HFFc6 (cell line): Measurements from ENCODE around the gene ELSPBP1. TPM values are rescaled to one million over a fixed set of nuclear protein-coding genes. Genes with fewer than 3 reads are reported as not detected.

ENCODE experiments used
- DNase-seq: peaks from one replicate; pipeline ENCODE4 v3.0.0-alpha.2; 2018
- H3K27ac Mint-ChIP-seq: 2 replicates; pipeline ENCODE4 v1.8.0; 2020; ENCODE audit warnings: mild to moderate bottlenecking, mixed read lengths
- H3K27me3 Mint-ChIP-seq: 2 replicates; pipeline ENCODE4 v1.8.0; 2021; ENCODE audit warnings: mild to moderate bottlenecking, moderate library complexity, mixed read lengths; ENCODE audit not compliant: insufficient read depth
- H3K36me3 Mint-ChIP-seq: 2 replicates; pipeline ENCODE4 v1.8.0; 2021; ENCODE audit warnings: low read depth, mixed read lengths
- H3K4me1 Mint-ChIP-seq: 2 replicates; pipeline ENCODE4 v1.8.0; 2020; ENCODE audit warnings: low read depth, mixed read lengths
- H3K4me3 Mint-ChIP-seq: 2 replicates; pipeline ENCODE4 v1.8.0; 2020; ENCODE audit warnings: mild to moderate bottlenecking, moderate library complexity, mixed read lengths
- H3K9me3 Mint-ChIP-seq: 2 replicates; pipeline ENCODE4 v1.8.0; 2020; ENCODE audit warnings: mild to moderate bottlenecking, mixed read lengths
- total RNA-seq, 6 experiments: library from RNA; stranded (reverse); fragmentation: NEBNext Ultra II Directional; extraction: Animal tissue kit (Norgen Biotek cat#: 25700); gene quantifications; 2 replicates in 1 of 6; 3 replicates in 5 of 6; pipeline ENCODE4 v1.2.3, GENCODE V29; 2021
- TF ChIP-seq, protein P1 (sequence below): fragments of 200-600 bp; sonication (generic); IDR thresholded peaks from 2 replicates; pipeline ENCODE4 v1.5.0; 2021; ENCODE audit warnings: antibody characterized with exemption, mild to moderate bottlenecking

ELSPBP1 gene
- total RNA-seq, 6 experiments from 2014 or later, result not detected

GRCh38 chr19:47992070-47992469 is 2.4 kb upstream of the ELSPBP1 start, which contains the start of gene BSPH1:
Gene BSPH1, minus strand, starts transcription at chr19:47992170. Its CDS starts 89 bp downstream, at chr19:47992081.
- peaks cover 15% of the 10 kb centered on the region for H3K27me3 Mint-ChIP-seq
- H3K9me3 Mint-ChIP-seq, result no peaks in the 10 kb centered on the region
- H3K4me1 Mint-ChIP-seq, result no peaks in the 10 kb centered on the region
- no peaks in the 10 kb centered on the region for H3K36me3 Mint-ChIP-seq
- no peak within 1 kb of the TSS for H3K4me3 Mint-ChIP-seq
- DNase-seq, result no peak
- TF ChIP-seq, protein P1, sequence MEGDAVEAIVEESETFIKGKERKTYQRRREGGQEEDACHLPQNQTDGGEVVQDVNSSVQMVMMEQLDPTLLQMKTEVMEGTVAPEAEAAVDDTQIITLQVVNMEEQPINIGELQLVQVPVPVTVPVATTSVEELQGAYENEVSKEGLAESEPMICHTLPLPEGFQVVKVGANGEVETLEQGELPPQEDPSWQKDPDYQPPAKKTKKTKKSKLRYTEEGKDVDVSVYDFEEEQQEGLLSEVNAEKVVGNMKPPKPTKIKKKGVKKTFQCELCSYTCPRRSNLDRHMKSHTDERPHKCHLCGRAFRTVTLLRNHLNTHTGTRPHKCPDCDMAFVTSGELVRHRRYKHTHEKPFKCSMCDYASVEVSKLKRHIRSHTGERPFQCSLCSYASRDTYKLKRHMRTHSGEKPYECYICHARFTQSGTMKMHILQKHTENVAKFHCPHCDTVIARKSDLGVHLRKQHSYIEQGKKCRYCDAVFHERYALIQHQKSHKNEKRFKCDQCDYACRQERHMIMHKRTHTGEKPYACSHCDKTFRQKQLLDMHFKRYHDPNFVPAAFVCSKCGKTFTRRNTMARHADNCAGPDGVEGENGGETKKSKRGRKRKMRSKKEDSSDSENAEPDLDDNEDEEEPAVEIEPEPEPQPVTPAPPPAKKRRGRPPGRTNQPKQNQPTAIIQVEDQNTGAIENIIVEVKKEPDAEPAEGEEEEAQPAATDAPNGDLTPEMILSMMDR, result no peak
- H3K27ac Mint-ChIP-seq, result no peak within 1 kb of the TSS

DNA sequence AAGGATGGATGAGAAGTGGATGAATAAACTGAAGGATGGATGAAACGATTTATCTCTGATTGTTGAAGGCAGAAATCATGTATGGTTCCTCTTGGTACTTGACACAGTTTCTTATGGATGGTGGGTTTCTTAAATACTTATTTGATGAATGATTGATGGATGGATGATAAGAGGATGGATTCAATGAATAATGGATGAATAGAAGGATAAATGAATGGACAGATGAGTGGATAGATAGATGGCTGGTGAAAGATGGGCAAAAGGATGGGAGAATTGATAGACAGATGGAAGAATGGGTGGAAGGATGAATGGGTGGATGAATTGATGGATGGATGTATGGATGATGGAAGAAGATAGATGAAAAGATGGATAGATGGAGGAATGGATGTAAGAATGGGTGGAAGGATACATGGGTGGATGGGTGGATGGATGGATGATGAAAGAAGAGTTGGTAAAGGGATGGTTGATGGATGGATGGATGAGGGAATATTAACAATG is 1.8 kb downstream of the ELSPBP1 start:
- TF ChIP-seq, protein P1, result no peak
- Mint-ChIP-seq H3K9me3 (peaks cover 10% of the 10 kb centered on the region; the same call in 1 of the 2 replicates), H3K4me1 (no peaks in the 10 kb centered on the region), H3K36me3 (no peaks in the 10 kb centered on the region), H3K4me3 (no peak overlapping the region), H3K27me3 (peaks cover 6% of the 10 kb centered on the region; the same call in 1 of the 2 replicates), H3K27ac (no peak overlapping the region)
- DNase-seq, result no peak

- TF ChIP-seq, protein P1, result no peak
- Mint-ChIP-seq H3K9me3 (peaks cover 11% of the 10 kb centered on the region; the same call in 1 of the 2 replicates), H3K4me3 (no peak overlapping the region), H3K27ac (no peak overlapping the region), H3K36me3 (no peaks in the 10 kb centered on the region), H3K4me1 (no peaks in the 10 kb centered on the region), H3K27me3 (peaks cover 15% of the 10 kb centered on the region)
- DNase-seq, result no peak
Measured at GRCh38 chr19:47998800-47999199, 4.4 kb downstream of the ELSPBP1 start.

- Mint-ChIP-seq H3K36me3 (no peaks in the 10 kb centered on the region), H3K27ac (no peak overlapping the region), H3K4me1 (no peaks in the 10 kb centered on the region), H3K27me3 (peaks cover 22% of the 10 kb centered on the region), H3K4me3 (no peak overlapping the region), H3K9me3 (peaks cover 11% of the 10 kb centered on the region; the same call in 1 of the 2 replicates)
- TF ChIP-seq, protein P1, result no peak
- DNase-seq, result no peak
Measured at GRCh38 chr19:48000846-48001245, 6.4 kb downstream of the ELSPBP1 start.

- DNase-seq, result no peak
- H3K9me3 Mint-ChIP-seq, result peaks cover 17% of the 10 kb centered on the region
- H3K4me3 Mint-ChIP-seq, result no peak overlapping the region
- H3K4me1 Mint-ChIP-seq, result no peaks in the 10 kb centered on the region
- H3K27me3 Mint-ChIP-seq, result peaks cover 18% of the 10 kb centered on the region
- H3K27ac Mint-ChIP-seq, result no peak overlapping the region
- TF ChIP-seq, protein P1, result no peak
- H3K36me3 Mint-ChIP-seq, result peaks cover 4% of the 10 kb centered on the region; the same call in 1 of the 2 replicates
Measured at GRCh38 chr19:48004236-48004635, 9.8 kb downstream of the ELSPBP1 start.
